Fibroblast of skin of right biceps (primary cell): ENCODE measurements around the gene PFKP.
"Not testable (repeated sequence)": the region's sequence is repeated elsewhere in the genome, so short reads cannot be mapped to it uniquely, and the experiment has no call there.

Experiments
- DNase-seq: peaks from one replicate; pipeline ENCODE4 v3.0.0-alpha.2; 2013

Gene PFKP

DNA sequence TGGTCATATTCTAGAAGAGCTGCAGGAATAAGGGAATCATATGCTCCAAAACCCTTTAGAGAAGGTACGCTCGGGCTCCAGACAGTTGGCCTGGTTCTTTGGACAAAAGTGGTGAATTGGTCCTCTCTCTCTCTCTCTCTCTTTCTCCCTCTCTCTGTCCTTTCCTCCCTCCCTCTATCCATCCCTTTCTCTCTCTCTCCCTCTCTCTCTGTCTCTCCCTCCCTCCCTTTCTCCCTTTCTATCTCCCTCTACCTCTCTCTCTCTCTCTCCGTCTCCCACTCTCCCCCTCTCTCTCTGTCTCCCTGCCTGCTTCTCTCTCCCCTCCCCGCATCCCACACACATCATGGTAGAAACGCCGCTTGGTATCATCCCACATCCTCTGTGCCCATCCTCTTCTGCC, 19.8 kb upstream of the PFKP start:
- DNase-seq, result no peak

DNA sequence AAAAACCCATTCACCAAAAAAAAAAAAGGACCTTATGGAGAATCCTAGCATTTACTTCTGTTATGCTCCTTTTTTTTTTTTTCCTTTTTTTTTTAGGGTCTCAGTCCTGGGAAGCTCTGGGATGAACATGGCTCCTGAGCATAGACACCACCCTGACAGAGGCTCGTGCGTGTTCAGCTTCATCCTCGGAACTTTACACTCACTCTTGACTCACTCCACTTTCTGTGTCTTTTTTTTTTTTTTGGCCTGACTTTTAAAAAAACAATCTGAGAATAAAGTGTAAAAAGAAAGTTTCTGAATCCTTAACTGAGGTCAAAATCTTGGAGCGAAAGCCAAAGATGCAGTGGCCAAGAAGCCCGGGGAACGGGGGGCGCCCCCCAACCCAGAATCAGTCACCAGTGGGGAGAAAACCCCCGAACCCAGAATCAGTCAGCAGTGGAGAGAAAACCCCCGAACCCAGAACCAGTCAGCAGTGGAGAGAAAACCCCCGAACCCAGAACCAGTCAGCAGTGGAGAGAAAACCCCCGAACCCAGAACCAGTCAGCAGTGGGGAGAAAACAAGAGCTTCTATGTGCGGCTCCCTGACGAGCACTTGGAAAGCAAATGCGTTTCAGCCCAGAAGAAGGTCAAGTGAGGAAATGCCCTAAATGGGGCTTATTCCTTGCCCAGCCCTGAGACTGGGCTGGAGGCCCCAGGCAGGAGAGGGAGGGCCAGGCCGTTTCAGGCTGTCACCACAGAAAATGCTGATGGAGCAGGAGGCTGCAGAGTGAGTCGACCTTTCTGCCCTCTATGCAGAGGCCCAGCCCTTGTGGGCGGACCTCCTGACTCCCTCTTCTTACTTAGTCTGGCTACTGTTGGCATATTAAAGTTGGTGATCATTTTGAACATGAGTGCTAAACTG, 19.0 kb upstream of the PFKP start:
- DNase-seq, result peak; percentile 63

DNA sequence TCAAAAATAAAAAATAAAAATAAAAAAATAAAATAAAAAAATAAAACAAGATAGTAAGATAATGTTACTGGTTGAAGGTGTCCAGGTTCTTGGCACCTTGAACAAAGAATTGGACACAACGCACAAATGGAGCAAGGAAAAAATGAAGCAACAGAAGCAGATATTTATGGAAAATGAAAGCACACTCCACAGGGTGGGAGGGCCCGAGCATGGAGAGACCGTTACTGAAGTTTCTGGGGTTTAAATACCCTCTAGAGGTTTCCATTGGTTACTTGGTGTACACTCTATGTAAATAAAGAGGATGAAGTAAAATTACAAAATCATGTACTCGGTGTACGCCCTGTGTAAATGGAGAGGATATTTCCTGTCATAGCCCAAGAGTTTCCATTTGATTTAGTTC, 15.7 kb upstream of the PFKP start:
- no peak for DNase-seq

DNA sequence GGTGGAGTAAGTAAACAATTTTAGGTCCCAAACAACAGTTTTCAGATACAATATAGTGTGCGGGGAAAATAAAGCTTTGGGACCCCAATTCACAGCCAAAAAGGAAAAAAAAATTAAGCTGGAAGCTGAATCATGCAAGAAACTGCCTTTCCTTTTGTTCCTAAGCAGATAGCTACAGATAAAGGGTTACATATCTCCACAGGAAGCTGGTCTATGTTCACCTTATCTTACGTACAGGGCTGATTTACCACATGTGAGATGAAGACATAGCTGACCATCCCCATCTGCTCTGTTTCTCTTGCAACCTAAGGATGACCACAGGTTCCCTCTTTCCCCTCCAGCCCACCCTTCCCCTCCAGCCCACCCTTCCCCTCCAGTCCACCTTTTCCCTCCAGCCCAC, 14.2 kb upstream of the PFKP start:
- DNase-seq, result no peak

DNA sequence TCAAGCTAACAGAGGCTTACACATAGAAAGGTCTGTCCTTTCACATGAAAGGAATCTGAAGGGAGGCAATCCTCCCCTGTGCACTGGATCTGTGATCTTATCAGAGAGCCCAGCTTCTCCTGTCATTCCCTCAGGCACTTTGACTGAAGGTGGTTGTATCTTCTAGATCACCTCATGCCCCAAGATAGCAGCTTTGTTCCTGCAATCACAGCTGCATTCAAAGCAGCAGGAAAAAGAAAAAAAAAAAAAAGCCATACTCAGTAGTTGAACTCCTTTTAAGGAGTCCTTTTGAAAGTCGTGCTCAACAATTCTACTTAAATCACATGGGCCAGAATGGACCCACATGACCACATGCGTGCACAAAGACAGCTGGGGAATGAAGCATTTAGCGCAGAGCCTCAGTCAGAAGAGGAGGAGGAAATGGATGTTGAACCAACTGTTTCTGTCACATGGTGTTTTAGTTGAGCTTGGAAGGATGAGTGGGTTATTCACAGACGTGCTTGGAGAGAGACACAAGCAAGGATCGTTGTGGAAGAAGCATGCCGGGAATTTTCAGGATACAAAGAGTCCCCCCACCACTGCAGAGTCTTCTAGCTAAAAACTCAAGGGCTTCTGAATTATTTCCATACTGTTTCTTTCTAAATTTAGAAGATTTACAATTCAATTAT, 13.0 kb upstream of the PFKP start:
- DNase-seq, result peak; percentile 30

DNA sequence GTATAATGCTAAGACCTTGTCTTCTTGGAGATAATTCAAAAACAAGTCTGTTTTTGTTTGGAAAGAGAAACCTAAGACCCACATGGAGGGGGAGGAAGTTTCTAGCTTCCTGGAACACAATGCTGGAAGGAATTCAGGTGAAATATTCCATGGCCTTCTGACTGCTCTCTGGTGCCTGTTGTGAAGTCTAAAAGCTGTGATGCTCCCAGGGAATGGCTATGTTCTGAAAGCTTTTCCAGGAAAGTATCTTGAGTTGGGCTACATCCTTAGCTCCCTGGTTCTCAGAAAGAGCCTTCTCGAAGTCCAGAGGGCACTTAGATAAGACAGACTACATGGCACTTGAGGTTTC, 12.5 kb upstream of the PFKP start:
- no peak for DNase-seq

DNA sequence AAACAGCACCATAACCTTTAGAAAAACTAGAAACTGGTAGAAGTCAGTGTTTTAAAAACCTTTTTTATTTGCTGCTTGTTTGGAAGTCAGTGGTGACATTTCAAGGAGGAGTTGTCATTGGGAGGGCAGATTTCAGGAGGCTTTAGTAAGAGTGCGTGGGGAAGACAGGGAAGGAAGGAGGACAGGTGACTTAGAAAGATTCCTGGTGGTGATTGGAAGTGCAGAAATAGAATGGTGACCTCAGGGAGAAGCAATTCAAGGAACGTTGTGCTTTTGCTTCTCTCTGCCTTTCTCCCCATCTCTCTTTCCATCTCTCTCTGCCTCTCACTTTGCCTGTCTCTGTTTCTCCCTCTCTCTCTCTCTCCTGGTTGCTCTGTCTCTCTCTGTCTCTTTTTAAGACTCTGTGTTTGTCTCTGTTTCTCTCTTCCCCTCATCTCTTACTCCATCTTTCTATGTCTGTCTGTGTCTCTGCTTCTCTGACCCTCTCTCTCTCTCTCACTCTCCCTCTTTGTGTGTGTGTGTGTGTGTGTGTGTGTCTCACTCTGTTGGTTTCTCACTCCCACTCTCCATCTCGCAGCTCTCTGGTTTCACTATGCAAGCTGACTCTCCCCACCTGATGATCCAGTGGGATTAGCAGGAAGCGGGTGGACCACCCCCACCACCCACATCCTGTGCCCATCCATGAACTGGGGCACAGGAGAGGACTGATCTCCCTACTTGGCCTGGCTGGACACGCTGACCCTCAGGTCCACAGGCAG, 10.9 kb upstream of the PFKP start:
- DNase-seq, result no peak

DNA sequence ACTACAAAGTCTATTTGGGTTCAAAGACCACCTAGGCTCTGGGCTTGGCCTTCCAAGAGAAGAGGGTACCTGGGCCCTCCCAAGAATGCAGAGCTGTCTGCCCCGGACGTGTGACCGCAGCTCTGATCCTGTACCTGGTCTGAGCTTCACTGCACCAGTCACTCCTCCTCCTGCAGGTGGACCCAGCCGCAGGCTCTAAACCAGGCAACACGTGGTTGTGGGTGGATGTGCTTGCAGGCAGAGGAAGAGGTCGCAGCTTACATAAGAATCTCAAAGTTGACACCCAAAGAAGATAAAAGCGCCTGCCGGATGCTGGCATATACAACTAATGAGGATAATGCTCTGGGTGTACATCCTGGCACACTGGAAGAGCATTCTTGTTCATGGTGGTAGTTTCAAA, 9.4 kb upstream of the PFKP start:
- DNase-seq, result no peak

DNA sequence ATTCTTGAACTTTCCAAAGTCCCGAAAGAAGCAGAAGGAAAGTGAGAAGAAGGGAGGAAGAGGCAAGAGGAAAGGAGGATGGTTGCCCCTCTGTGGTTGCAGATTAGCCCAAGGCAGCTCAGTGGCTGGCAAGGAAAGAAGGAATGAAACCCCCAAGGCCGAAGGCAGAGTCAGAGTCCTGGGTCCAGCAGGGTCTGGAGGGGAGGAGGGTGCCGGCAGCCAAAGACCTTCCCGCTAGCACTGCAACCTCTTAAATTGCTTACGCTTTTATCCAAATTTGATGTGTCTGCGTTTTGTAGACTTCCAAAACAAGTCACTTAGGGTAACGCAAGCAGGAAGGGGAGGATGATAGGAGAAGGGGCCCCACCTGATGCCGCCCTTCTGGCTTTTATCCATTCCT, 7.4 kb upstream of the PFKP start:
- no peak for DNase-seq

DNA sequence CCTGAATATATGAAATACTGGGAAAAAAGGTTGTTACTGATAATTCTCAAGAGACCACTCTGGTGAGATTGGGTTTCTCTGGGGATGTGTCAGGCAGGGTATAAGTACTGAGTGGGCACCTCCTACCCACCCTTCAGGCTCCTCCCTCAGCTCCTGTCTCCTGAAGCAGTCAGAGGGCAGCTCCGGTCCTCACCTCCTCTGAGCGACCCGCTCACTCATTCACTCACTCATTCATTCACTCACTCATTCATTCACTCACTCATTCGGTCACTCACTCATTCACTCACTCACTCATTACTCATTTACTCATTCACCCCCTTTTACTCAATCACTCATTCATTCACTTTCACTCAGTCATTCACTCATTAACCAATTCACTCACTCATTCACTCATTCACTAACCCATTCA, 6.9 kb upstream of the PFKP start:
- DNase-seq, result no peak

DNA sequence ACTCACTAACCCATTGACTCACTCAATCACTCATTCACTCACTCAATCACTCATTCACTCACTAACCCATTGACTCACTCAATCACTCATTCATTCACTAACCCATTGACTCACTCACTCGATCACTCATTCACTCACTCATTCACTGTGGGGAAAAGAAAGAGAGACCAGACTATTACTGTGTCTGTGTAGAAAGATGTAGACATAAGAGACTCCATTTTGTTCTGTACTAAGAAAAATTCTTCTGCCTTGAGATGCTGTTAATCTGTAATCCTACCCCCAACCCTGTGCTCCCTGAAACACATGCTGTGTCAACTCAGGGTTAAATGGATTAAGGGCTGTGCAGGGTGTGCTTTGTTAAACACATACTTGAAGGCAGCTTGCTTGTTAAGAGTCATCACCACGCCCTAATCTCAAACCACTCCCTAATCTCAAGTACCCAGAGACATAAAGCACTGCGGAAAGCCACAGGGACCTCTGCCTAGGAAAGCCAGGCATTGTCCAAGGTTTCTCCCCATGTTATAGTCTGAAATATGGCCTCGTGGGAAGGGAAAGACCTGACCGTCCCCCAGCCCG, 5.9 kb upstream of the PFKP start:
- DNase-seq, result not testable (repeated sequence)

DNA sequence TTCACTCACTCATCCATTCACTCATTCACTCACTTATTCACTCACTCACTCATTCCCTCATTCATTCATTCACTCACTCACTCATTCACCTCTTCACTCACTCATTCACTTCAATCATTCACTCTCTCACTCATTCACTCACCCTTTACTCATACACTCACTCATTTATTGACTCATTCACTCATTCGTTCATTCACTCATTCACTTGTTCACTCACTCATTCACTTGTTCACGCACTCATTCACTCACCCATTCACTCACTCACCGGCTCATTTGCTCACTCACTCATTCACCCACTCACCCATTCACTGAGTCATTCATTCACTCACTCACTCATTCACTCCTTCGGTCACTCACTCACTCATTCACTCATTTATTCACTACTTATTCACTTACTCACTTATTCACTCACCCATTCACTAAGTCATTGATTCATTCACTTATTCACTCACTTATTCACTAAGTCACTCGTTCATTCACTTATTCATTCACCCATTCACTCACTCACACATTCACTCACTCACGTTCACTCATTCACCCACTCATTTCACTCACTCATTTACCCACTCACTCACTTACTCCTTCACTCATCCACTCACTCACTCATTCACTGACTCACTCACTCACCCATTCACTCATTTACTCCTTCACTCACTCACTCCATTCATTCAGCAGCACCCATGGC, 4.7 kb upstream of the PFKP start:
- no peak for DNase-seq

DNA sequence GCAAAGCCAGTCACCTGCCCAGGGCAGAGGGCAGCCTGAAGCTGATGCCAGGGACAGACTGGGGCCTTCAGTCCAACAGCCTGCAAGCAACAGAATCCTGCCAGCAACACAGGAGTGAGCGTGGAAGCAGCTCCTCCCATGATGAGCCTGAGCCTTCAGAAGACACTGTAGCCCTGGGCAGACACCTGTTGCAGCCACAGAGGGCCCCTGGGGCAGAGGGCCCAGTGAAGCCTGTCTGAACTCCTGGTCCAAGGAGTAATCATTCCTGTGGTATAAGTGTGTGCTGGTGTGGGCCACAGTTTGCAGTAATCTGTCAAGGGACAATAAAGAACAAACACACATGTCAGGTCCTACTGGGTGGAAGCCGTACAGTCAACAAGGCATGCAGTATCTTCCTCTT, 2.9 kb upstream of the PFKP start:
- DNase-seq, result no peak

DNA sequence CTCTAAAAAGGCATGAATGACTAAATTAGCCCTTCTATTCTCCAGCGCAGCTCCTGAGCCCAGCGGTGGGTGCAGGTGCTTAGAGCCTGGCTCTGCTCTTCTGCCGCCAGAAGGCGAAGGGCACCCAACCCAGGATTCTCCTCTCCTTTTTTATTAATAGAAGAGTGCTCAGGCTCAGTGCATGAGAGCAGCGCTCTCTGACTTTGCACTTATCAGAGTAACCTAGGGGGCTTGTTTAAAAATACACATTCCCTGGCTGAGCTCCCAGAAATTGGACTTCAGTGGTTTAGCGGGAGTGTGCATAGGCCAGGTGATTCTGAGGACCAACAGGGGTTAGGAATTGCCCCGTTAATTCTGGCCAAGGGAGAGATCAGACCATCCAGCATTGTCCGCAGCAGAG, 1.7 kb upstream of the PFKP start:
- DNase-seq, result no peak

DNA sequence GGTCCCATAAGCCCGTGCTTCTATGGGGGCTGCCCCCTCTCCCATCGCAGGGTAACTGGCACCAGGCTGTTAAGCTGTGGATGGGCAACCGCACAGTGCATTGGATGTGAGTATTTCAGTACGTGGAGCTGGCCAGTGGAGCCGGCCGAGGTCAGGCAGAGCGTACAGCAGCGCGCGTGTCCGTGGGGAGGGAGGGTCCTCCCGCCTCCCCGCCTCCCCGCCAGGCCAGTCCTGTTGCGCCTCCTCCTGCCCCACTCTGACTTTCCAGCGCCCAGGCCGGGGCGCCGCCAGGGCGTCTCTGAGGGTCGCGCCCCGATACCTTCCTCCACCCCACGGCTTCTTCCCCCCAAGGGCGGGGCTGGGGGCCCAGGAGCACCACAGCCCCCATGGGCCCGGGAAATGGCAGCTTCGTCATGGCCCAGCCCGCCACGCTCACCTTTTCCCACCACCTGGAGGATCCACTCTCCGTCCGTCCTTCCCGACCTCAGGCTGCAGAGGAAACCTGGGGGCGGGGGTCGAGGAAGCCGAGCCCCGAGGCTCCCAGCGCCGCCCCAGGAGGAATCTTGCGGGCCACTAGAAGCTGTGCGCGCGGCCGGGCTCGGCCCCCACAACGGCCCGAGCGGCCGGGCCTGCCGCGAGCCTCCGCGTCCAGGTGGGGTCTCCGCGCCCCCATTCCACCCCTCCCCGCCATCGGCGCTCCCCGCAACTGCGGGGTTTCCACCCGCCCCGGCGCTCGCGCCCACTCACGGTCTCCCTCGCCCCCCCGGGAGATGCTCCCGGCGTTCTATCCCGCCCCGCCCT, 831 bp upstream of the PFKP start:
- DNase-seq, result no peak

DNA sequence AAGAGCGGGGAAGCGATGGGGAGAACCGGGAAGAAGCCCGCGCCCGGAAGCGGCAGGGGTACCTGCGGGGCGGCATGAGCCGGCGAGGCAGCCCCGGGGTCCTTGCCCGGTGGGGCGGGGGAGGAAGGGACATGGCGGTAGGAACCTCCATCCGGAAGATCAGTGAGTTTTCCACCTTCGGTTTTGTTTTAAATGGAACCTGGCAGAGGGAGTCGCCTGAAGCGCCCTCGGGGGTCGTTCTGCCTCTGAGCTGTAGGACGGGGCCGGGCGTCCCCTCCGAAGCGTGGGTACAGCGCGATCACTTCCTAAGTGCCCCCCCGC, 471 bp downstream of the PFKP start:
- no peak for DNase-seq

DNA sequence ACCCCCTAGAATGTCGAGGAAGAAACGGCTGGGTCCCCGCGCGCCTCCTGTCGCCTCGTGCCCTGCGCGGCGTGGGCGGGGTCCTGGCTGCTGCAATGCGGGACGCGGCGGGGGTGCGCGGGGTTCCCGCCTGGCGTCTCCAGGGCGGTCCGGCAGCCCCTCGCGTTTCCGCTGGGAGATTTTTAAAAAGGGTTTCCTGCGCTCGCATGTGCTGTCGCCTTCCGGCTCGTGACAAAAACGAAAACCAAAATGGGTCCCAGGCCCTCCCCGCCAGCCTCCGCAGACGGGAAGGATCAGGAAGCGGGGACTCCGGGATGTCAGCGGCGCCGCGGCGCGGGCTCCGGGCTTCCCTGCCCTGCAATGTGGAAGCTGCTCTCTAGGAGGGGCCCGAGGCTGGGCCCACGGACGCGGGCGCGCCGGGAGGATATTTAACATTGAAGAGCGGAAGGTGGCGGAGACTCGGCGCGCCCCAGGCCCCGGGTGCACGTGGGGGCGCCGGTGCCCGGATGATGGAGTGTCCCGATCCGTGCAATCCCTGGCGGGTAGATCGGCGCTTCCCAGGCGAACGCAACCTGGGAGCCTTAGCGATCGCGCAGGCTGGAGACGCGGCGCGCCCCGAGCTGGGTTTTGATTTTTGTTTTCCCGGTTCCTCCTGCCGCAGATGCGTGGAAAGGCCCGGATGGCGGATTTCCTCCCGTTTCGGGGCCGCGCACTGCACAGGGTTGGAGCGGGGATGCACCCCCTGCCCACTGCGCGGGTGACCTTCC, 1.0 kb downstream of the PFKP start:
- DNase-seq, result peak; percentile 68

DNA sequence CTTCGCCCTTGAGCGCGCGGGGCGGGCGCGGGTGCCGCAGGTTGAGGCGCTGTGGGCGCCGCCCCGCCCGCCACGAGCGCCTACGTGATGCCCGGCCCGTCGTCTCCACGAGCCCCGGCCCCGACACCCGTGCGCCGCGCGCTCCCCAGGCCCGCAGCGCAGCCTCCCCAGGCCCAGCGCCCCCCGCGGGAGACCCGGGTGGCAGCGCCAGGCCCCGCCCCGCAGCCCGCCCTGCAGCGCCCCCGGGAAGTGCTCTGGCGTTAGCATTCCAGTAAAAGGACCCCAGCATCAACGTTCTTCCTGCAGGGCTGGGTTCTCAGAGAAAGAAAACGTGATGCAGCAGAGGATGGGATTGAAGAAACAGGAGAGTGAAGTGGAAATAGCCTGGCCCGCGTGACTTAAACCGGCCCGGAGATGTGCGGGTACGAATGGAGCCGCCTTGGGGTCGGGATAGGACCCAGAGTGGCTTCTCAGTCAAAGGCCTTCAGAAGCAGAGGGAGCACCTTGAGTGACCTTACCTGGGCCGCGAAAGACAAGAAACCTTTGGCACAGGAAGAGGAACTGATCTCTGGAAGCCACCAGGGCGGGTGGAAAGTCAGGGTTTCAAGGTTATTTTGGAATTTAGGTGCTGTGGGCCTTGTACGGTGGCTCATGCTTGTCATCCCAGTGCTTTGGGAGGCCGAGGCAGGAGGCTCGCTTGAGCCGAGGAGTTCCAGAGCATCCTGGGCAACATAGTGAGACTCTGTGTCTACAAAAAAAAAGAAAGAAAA, 1.8 kb downstream of the PFKP start:
- DNase-seq, result peak; percentile 47

DNA sequence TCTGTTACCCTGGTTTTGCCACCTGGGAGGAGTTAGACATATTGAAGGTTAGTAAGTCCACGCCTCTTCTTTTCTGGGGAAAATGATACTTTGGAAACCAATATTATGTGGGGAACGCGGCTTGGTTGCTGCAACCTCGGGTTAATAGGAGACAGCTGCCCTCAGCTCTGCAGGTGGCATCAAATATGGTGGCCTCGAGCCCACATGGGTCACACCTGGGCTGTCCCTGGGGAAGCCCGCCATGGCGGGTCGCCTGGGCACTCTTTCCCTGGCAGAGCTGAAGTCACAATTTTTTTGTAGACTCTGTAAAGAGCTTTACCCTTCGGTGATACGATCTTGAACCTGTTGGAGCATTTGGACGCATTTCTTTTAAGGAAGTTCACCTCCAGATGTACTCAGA, 2.5 kb downstream of the PFKP start:
- DNase-seq, result no peak

DNA sequence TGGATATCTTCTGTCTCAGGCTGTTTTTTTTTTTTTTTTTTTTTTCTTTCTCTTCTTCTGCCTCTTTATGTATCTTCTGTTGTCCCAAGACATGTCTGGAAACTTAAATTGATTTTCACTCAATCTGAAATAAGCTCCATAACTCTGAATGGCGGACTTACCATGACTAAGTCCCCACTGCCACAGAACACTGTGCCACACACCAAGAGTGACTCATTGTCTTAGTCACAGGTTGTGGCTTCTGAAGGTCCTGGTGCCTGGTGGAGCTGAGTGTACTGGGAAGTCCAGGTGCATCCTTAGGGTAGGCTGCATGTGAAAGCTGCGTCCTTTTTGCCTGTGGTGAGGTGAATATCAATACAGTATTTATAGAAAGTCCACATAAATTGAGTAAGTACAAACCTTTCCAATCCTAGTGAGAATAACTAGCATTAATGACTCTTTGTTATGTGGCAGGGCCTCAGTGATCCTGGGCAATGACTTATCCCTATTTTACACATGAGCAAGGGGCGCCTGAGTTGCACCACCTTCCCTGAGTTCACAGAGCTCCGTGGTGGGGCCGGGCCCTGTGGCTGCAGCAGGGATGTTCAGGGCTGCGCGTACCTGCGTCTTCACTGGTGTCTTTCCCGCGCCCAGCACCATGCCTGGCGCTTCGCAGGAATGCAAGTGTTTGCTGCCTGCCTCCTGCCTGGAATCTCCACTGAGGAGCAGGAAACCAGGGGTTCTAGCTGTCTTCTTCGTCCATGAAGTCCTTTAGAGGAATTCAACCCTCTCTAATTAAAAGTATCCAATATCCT, 4.3 kb downstream of the PFKP start:
- peak; percentile 86 for DNase-seq
